MM.1S (cell line): Measurements from ENCODE around the gene VAV3.
A peak's percentile ranks its signal among the peaks of the same experiment; 100 is the strongest.

Source experiments
- DNase-seq: peaks from one replicate; pipeline ENCODE4 v3.0.0-alpha.2; 2015
- H2AFZ ChIP-seq: fragments of 300-600 bp; sonication (generic); 2 replicates; pipeline ENCODE4 v1.6.0; 2016; ENCODE audit warnings: antibody characterized with exemption, low read length
- H3F3A ChIP-seq: fragments of 300-600 bp; sonication (generic); 2 replicates; pipeline ENCODE4 v1.6.1; 2016; ENCODE audit warnings: mild to moderate bottlenecking, antibody characterized with exemption, low read length, moderate library complexity, mixed read lengths; ENCODE audit not compliant: insufficient read depth
- H3K27ac ChIP-seq: fragments of 300-600 bp; sonication (generic); 2 replicates; pipeline ENCODE4 v1.5.1; 2016; ENCODE audit warnings: mild to moderate bottlenecking, low read length
- H3K27me3 ChIP-seq: fragments of 300-600 bp; sonication (generic); replicated peaks from 2 replicates; pipeline ENCODE4 v1.6.0; 2016; ENCODE audit warnings: low read length; ENCODE audit not compliant: insufficient read depth
- H3K36me3 ChIP-seq: fragments of 300-600 bp; sonication (generic); replicated peaks from 2 replicates; pipeline ENCODE4 v1.6.1; 2016; ENCODE audit warnings: mild to moderate bottlenecking, low read length, mixed read lengths; ENCODE audit not compliant: insufficient read depth
- H3K4me1 ChIP-seq: fragments of 300-600 bp; sonication (generic); 2 replicates; pipeline ENCODE4 v1.6.1; 2016; ENCODE audit warnings: low read length, mixed read lengths
- H3K4me2 ChIP-seq: fragments of 300-600 bp; sonication (generic); 2 replicates; pipeline ENCODE4 v1.6.0; 2016; ENCODE audit warnings: low read depth, low read length
- H3K4me3 ChIP-seq: fragments of 300-600 bp; sonication (generic); 2 replicates; pipeline ENCODE4 v1.5.1; 2016; ENCODE audit warnings: low read length, mixed read lengths
- H3K79me2 ChIP-seq: fragments of 300-600 bp; sonication (generic); 2 replicates; pipeline ENCODE4 v1.6.1; 2016; ENCODE audit warnings: mixed run types, low read length, mixed read lengths
- H3K9ac ChIP-seq: fragments of 300-600 bp; sonication (generic); 2 replicates; pipeline ENCODE4 v1.6.1; 2016; ENCODE audit warnings: low read length, mixed read lengths
- H3K9me2 ChIP-seq: fragments of 300-600 bp; sonication (generic); replicated peaks from 2 replicates; pipeline ENCODE4 v1.6.1; 2016; ENCODE audit warnings: mild to moderate bottlenecking, low read length, mixed read lengths; ENCODE audit not compliant: insufficient read depth
- H3K9me3 ChIP-seq: fragments of 300-600 bp; sonication (generic); replicated peaks from 2 replicates; pipeline ENCODE4 v1.6.1; 2016; ENCODE audit warnings: mild to moderate bottlenecking, low read length, mixed read lengths; ENCODE audit not compliant: insufficient read depth
- H4K20me1 ChIP-seq: fragments of 300-600 bp; sonication (generic); 2 replicates; pipeline ENCODE4 v1.6.1; 2016; ENCODE audit warnings: mild to moderate bottlenecking, low read length, moderate library complexity, mixed read lengths; ENCODE audit not compliant: insufficient read depth
- EZH2 ChIP-seq: fragments of 300-600 bp; sonication (generic); optimal IDR thresholded peaks from 2 replicates; pipeline ENCODE3; 2017; ENCODE audit warnings: low read depth, mild to moderate bottlenecking, antibody characterized with exemption, low read length, mixed read lengths
- EZH2phosphoT487 ChIP-seq: fragments of 300-600 bp; sonication (generic); IDR thresholded peaks from 2 replicates; pipeline ENCODE4 v1.6.1; 2018; ENCODE audit warnings: antibody characterized with exemption, low read length
- TF ChIP-seq, protein P1 (sequence below): fragments of 300-600 bp; sonication (generic); IDR thresholded peaks from 2 replicates; pipeline ENCODE4 v1.5.1; 2016; ENCODE audit warnings: antibody characterized with exemption, low read length, mixed read lengths

Gene VAV3

DNA sequence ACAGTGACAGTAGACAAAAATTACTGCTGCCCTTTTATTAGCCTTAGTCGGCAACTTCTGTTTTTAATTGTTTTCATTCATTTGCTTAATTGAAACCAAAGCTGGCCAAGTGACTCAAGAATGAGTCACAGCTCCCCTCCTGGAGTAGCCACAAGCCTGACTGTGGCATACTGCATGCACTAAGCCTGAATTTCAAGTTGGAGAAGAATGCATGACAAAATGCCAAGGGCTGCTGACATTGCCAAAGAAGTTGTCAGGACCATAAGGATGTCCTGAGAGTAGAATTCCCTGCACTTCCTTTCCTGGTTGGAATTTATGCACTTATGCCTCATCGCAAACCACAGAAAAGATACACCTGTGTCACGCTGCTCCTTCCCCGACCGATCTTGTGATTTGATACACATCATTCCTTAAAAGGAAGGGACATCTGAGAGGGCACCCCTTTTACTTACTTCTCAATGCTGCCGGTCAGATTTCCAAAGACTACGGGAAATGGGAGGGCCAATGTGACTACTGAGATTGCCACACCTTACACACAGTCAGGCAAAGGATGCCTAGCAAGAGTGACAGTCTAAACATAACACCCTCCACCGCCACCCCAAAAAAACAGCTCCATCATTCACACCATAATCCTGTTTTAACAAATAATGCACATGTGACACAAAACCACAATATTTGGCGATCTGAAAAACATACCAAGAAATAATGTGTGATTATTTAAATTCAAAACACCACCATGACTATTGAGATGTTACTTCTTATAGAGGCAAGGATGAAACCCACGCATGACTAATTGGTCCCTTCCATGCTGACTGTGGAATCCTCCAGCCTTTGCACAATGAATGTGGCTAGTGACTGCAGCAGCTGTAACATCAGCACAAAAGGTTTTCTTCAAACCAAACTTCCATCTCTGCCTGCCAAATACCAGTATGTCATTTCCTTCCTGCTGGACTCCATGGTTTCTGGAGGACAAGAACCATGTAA lies 28.2 kb downstream of the VAV3 start:
- Histone ChIP-seq H3F3A (peaks cover 32% of the 10 kb centered on the region), H3K27ac (peak overlapping the region; percentile 55; the same call in 1 of the 2 replicates), H3K4me1 (peaks cover 27% of the 10 kb centered on the region), H3K9ac (no peak overlapping the region), H3K36me3 (no peaks in the 10 kb centered on the region), H3K9me3 (no peaks in the 10 kb centered on the region), H3K9me2 (no peaks in the 10 kb centered on the region), H3K27me3 (no peaks in the 10 kb centered on the region), H3K4me3 (peak overlapping the region; percentile 46; the same call in 1 of the 2 replicates), H4K20me1 (no peaks in the 10 kb centered on the region), H3K79me2 (no peaks in the 10 kb centered on the region), H2AFZ (peak overlapping the region; percentile 27; the same call in 1 of the 2 replicates), H3K4me2 (peak overlapping the region; percentile 67)
- DNase-seq = peak; percentile 66
- no peak for TF ChIP-seq EZH2
- TF ChIP-seq, protein P1, sequence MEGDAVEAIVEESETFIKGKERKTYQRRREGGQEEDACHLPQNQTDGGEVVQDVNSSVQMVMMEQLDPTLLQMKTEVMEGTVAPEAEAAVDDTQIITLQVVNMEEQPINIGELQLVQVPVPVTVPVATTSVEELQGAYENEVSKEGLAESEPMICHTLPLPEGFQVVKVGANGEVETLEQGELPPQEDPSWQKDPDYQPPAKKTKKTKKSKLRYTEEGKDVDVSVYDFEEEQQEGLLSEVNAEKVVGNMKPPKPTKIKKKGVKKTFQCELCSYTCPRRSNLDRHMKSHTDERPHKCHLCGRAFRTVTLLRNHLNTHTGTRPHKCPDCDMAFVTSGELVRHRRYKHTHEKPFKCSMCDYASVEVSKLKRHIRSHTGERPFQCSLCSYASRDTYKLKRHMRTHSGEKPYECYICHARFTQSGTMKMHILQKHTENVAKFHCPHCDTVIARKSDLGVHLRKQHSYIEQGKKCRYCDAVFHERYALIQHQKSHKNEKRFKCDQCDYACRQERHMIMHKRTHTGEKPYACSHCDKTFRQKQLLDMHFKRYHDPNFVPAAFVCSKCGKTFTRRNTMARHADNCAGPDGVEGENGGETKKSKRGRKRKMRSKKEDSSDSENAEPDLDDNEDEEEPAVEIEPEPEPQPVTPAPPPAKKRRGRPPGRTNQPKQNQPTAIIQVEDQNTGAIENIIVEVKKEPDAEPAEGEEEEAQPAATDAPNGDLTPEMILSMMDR = no peak
- no peak for TF ChIP-seq EZH2phosphoT487

DNA sequence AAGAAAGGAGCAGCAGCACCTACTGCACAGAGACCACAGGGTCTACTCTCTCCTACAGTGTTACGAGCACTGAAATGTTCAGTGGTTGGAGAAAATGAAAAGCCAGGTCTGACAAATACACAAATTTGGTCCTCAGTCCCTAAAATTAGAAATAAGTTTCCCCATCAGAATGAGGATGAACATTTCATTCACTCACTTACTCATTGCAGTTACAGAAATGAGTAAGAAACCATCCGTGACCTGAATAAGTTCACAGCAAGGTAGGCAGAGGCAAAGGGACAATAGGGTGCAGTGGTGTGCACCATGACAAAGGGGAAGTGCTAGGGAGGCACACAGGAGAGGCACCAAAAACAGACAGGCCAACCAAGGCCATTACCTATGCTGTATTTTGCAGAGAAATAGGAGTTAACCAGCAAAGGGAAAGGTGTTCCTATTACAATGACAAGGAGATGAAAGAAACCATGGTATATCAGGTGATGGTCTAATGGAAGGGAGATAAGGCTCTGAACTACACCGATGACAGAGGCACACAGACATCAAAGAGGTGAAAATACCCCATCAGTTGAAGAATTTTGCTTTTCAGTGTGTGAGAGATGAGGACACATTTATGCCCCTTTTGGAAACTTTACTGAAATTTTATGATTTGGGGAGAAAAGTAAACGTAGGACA lies 29.4 kb downstream of the VAV3 start:
- Histone ChIP-seq H3K79me2 (no peaks in the 10 kb centered on the region), H3K9ac (peak overlapping the region; percentile 37; the same call in 1 of the 2 replicates), H3K9me3 (no peaks in the 10 kb centered on the region), H3K9me2 (no peaks in the 10 kb centered on the region), H3K4me2 (peak overlapping the region; percentile 89), H3K4me3 (peak overlapping the region; percentile 50), H4K20me1 (no peaks in the 10 kb centered on the region), H3K27ac (peak overlapping the region; percentile 85), H3K27me3 (no peaks in the 10 kb centered on the region), H3K36me3 (no peaks in the 10 kb centered on the region), H3F3A (peaks cover 32% of the 10 kb centered on the region), H2AFZ (no peak overlapping the region), H3K4me1 (peaks cover 27% of the 10 kb centered on the region)
- TF ChIP-seq EZH2phosphoT487 = no peak
- no peak for TF ChIP-seq EZH2
- TF ChIP-seq, protein P1 = no peak; the same call in 1 of the 2 replicates
- DNase-seq = no peak

DNA sequence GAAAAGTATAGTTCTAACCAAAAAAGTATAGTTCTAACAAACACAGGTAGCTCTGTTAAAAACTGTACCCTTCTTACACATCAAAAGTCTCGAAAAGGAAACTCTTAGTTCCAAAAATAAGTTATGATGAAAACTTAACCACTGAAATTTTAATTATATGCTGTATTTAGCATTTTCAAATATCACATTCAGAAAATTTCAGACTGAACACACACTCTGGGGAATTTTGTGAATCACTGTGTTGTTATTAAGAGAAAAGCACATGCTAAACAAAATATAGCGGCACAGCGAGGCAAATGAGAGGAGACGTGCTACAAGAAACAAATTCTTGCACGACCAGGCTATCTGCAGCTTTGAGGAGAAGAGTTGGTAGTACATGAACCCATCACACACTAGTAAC lies 30.4 kb downstream of the VAV3 start:
- Histone ChIP-seq H3F3A (peaks cover 32% of the 10 kb centered on the region), H2AFZ (no peak overlapping the region), H3K27ac (peak overlapping the region; percentile 85), H4K20me1 (no peaks in the 10 kb centered on the region), H3K9ac (peak overlapping the region; percentile 37; the same call in 1 of the 2 replicates), H3K4me3 (peak overlapping the region; percentile 50), H3K9me2 (no peaks in the 10 kb centered on the region), H3K4me2 (peak overlapping the region; percentile 89), H3K36me3 (no peaks in the 10 kb centered on the region), H3K79me2 (no peaks in the 10 kb centered on the region), H3K27me3 (no peaks in the 10 kb centered on the region), H3K9me3 (no peaks in the 10 kb centered on the region), H3K4me1 (peaks cover 27% of the 10 kb centered on the region)
- TF ChIP-seq EZH2 (no peak), EZH2phosphoT487 (no peak)
- TF ChIP-seq, protein P1 = no peak
- DNase-seq = peak; percentile 45
